ENCODE measurements around the gene MYH11.
"Not testable (repeated sequence)": the region's sequence is repeated elsewhere in the genome, so short reads cannot be mapped to it uniquely, and the experiment has no call there.

- TF ChIP-seq POLR2A (IDR thresholded peaks at IDR 0.05; ENCODE audit: low read length); GATA1 (IDR thresholded peaks at IDR 0.05; ENCODE audit: low read depth, low read length): not testable (repeated sequence)
Observed at GRCh38 chr16:15812401-15812750, 44.5 kb downstream of the MYH11 start.
